ENCODE measurements around the gene PTPA.

PTPA gene

DNA sequence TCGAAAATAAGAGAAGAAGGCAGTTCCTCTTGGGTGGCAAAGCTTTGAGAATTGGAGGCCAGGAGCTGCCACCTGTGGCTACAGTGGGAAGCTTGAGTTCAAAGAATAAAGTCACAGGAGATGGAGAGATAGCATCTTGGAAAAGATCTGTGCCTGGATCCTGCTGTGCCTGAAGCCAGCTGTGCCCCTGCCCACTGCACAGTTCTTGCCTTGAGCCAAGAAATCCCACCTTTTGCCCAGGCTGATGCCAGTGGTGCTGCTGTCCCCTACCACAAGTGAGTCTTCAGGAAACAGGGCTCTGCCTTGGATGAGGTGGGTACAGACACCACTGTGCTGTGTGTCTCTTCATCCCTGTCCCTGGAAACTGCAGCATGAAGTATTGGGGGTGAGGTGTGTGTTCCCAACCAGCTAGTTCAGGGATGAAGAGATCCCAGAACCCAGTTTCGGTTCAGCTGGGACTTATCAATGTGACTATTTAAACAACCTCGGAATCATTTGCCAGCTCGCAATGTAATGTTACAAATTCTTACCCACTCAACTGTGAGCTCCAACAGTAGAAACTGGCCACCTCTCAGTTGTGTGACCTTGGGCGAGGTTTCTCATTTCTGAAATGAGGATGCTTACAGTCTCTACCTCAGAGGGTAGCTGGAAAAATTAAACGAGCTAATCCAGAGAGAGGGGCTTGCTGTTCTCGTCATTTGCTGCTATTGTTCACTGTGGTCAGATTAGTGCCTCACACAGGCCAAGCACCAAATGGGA, 61.0 kb downstream of the PTPA start:
- Histone ChIP-seq H3K9ac (ENCODE audit: low read length) (no peak overlapping the region), H2AFZ (ENCODE audit: low read depth, low read length, severe bottlenecking) (no peak overlapping the region), H3K27me3 (ENCODE audit: low read length) (no peaks in the 10 kb centered on the region), H3K79me2 (ENCODE audit: insufficient read depth, low read length) (no peaks in the 10 kb centered on the region), H3F3A (ENCODE audit: insufficient read depth) (peaks cover 3% of the 10 kb centered on the region; the same call in 1 of the 2 replicates), H3K36me3 (ENCODE audit: low read length) (no peaks in the 10 kb centered on the region), H3K9me3 (ENCODE audit: insufficient read depth, low read length) (no peaks in the 10 kb centered on the region), H3K4me3 (ENCODE audit: insufficient read depth, low read length, poor library complexity, severe bottlenecking) (no peak overlapping the region), H3K27ac (ENCODE audit: low read depth, low read length) (no peak overlapping the region), H3K9me2 (replicated peaks; ENCODE audit: insufficient read depth, low read length) (no peaks in the 10 kb centered on the region), H3K4me2 (ENCODE audit: low read depth, low read length, poor library complexity, severe bottlenecking) (no peak overlapping the region), H4K20me1 (ENCODE audit: low read depth, low read length) (no peaks in the 10 kb centered on the region)
- TF ChIP-seq EZH2phosphoT487 (conservative IDR thresholded peaks at IDR 0.05; ENCODE audit: low read length): no peak
- TF ChIP-seq, protein P1, sequence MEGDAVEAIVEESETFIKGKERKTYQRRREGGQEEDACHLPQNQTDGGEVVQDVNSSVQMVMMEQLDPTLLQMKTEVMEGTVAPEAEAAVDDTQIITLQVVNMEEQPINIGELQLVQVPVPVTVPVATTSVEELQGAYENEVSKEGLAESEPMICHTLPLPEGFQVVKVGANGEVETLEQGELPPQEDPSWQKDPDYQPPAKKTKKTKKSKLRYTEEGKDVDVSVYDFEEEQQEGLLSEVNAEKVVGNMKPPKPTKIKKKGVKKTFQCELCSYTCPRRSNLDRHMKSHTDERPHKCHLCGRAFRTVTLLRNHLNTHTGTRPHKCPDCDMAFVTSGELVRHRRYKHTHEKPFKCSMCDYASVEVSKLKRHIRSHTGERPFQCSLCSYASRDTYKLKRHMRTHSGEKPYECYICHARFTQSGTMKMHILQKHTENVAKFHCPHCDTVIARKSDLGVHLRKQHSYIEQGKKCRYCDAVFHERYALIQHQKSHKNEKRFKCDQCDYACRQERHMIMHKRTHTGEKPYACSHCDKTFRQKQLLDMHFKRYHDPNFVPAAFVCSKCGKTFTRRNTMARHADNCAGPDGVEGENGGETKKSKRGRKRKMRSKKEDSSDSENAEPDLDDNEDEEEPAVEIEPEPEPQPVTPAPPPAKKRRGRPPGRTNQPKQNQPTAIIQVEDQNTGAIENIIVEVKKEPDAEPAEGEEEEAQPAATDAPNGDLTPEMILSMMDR (IDR thresholded peaks at IDR 0.05; ENCODE audit: insufficient read depth, low read length, poor library complexity, severe bottlenecking): no peak

- Histone ChIP-seq H3K79me2 (ENCODE audit: insufficient read depth, low read length) (no peaks in the 10 kb centered on the region), H3K27me3 (ENCODE audit: low read length) (no peaks in the 10 kb centered on the region), H3K4me2 (ENCODE audit: low read depth, low read length, poor library complexity, severe bottlenecking) (no peak overlapping the region), H3K9me2 (replicated peaks; ENCODE audit: insufficient read depth, low read length) (no peaks in the 10 kb centered on the region), H3K4me3 (ENCODE audit: insufficient read depth, low read length, poor library complexity, severe bottlenecking) (no peak overlapping the region), H2AFZ (ENCODE audit: low read depth, low read length, severe bottlenecking) (no peak overlapping the region), H3F3A (ENCODE audit: insufficient read depth) (peaks cover 3% of the 10 kb centered on the region; the same call in 1 of the 2 replicates), H3K9ac (ENCODE audit: low read length) (no peak overlapping the region), H3K27ac (ENCODE audit: low read depth, low read length) (no peak overlapping the region), H3K36me3 (ENCODE audit: low read length) (no peaks in the 10 kb centered on the region), H4K20me1 (ENCODE audit: low read depth, low read length) (no peaks in the 10 kb centered on the region), H3K9me3 (ENCODE audit: insufficient read depth, low read length) (no peaks in the 10 kb centered on the region)
- TF ChIP-seq, protein P1 (IDR thresholded peaks at IDR 0.05; ENCODE audit: insufficient read depth, low read length, poor library complexity, severe bottlenecking): no peak
- TF ChIP-seq EZH2phosphoT487 (conservative IDR thresholded peaks at IDR 0.05; ENCODE audit: low read length): no peak
Observed at GRCh38 chr9:129172816-129173215, 61.6 kb downstream of the PTPA start.

DNA sequence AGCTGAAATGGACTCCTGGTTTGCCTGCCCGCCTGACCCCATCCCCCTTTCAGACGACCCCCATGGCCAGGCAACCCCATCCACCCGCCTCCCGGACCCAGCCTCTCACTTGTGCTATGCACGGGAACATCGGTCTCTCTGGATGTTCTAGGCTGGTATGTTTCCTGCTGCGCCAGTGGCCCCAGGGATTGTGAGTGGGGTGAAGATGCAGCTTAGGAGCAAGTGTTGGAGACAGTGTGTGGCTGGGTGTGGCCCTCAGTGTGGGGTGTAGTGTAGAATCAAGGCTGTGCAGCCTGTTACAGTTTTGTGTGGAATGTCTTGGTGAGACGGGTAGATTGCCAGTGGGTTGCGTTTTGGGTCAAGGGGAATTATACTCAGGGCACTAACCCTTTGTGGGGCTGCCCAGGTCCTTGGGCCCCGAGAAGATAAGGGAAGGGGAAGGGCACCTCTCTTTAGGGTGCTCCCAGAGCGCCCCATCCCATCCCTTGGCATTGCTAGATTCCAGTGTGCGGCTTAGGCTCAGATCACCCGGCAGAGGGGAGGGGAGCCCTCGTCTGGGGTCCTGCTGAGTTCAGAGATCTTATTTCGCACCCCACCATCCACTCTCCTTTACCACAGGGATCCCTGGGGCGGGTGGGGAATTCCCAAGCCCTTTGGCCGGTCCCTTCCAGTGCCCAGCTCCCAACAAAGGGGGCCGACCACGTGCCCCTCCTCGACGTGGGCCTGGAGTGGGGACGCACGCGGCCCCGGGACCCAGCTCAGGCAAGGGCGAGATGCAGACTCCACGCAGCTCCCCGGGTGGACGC, 62.3 kb downstream of the PTPA start:
- Histone ChIP-seq H3K79me2 (ENCODE audit: insufficient read depth, low read length) (no peaks in the 10 kb centered on the region), H4K20me1 (ENCODE audit: low read depth, low read length) (no peaks in the 10 kb centered on the region), H3K36me3 (ENCODE audit: low read length) (no peaks in the 10 kb centered on the region), H3K27me3 (ENCODE audit: low read length) (no peaks in the 10 kb centered on the region), H3F3A (ENCODE audit: insufficient read depth) (peaks cover 3% of the 10 kb centered on the region; the same call in 1 of the 2 replicates), H3K9ac (ENCODE audit: low read length) (no peak overlapping the region), H3K4me2 (ENCODE audit: low read depth, low read length, poor library complexity, severe bottlenecking) (peak overlapping the region; percentile 70), H3K9me3 (ENCODE audit: insufficient read depth, low read length) (no peaks in the 10 kb centered on the region), H2AFZ (ENCODE audit: low read depth, low read length, severe bottlenecking) (no peak overlapping the region), H3K4me3 (ENCODE audit: insufficient read depth, low read length, poor library complexity, severe bottlenecking) (no peak overlapping the region), H3K9me2 (replicated peaks; ENCODE audit: insufficient read depth, low read length) (no peaks in the 10 kb centered on the region), H3K27ac (ENCODE audit: low read depth, low read length) (no peak overlapping the region)
- no peak for TF ChIP-seq EZH2phosphoT487 (conservative IDR thresholded peaks at IDR 0.05; ENCODE audit: low read length)
- TF ChIP-seq, protein P1 (IDR thresholded peaks at IDR 0.05; ENCODE audit: insufficient read depth, low read length, poor library complexity, severe bottlenecking): no peak

All from SU-DHL-6 (cell line).